IMR-90 (cell line): ENCODE measurements around the gene PFN2. TPM values are rescaled to one million over a fixed set of nuclear protein-coding genes. Genes with fewer than 3 reads are reported as not detected.
A peak's percentile ranks its signal among the peaks of the same experiment; 100 is the strongest.

Experiments
- ATAC-seq: fragments of 200-7000 bp; cut with Tn5 transposase; 2 replicates; pipeline ENCODE4 v1.9.1; 2020; ENCODE audit warnings: low read depth, mild to moderate bottlenecking, moderate library complexity
- BruUV-seq: library from RNA; stranded (reverse); fragments of 400-500 nt; replicated peaks from 2 replicates; lab custom pipeline; 2021; lab: Mats Ljungman, UMichigan
- CTCF ChIA-PET: fragments of 300-600 bp; formaldehyde crosslinking; extraction: SDS; loops from one replicate; lab custom pipeline; 2021; ENCODE audit warnings: antibody characterized with exemption; lab: Yijun Ruan, JAX
- POLR2A ChIA-PET: fragments of 300-600 bp; sonication (Branson Sonifier 250); formaldehyde crosslinking; loops from one replicate; lab custom pipeline; 2022; ENCODE audit warnings: antibody characterized with exemption; ENCODE audit not compliant: unreplicated experiment; lab: Charles Lee
- DNase-seq: peaks from one replicate; pipeline ENCODE4 v3.0.0; 2013
- H2AFZ ChIP-seq: replicated peaks from 2 replicates; pipeline ENCODE3; 2013; ENCODE audit warnings: low read length, mild to moderate bottlenecking; ENCODE audit not compliant: poor library complexity
- H2AK5ac ChIP-seq: 2 replicates; pipeline ENCODE4 v1.6.1; 2013; ENCODE audit warnings: low read depth, low read length, inconsistent platforms
- H2AK9ac ChIP-seq: replicated peaks from 2 replicates; pipeline ENCODE3; 2013; ENCODE audit warnings: mild to moderate bottlenecking, low read depth, low read length, moderate library complexity; ENCODE audit not compliant: poor library complexity
- H2BK120ac ChIP-seq: 2 replicates; pipeline ENCODE4 v1.6.1; 2013; ENCODE audit warnings: low read depth, low read length, inconsistent platforms
- H2BK15ac ChIP-seq: 3 replicates; pipeline ENCODE4 v1.6.1; 2013; ENCODE audit warnings: low read depth, low read length, inconsistent platforms
- H2BK20ac ChIP-seq: 2 replicates; pipeline ENCODE4 v1.6.1; 2013; ENCODE audit warnings: low read depth, mild to moderate bottlenecking, inconsistent platforms, low read length, moderate library complexity
- H2BK5ac ChIP-seq: 2 replicates; pipeline ENCODE4 v1.6.1; 2013; ENCODE audit warnings: mild to moderate bottlenecking, low read depth, low read length, inconsistent platforms; ENCODE audit not compliant: poor library complexity, severe bottlenecking
- H3K14ac ChIP-seq: replicated peaks from 2 replicates; pipeline ENCODE4 v1.6.1; 2013; ENCODE audit warnings: low read depth, low read length, inconsistent platforms
- H3K18ac ChIP-seq: 2 replicates; pipeline ENCODE4 v1.6.1; 2013; ENCODE audit warnings: low read depth, low read length, control low read depth
- H3K23ac ChIP-seq: 2 replicates; pipeline ENCODE4 v1.6.1; 2013; ENCODE audit warnings: low read depth, low read length, inconsistent platforms
- H3K27ac ChIP-seq: 2 replicates; pipeline ENCODE4 v1.5.1; 2013; ENCODE audit warnings: mild to moderate bottlenecking, control low read depth, low read length; ENCODE audit not compliant: insufficient read depth
- H3K27me3 ChIP-seq: 2 replicates; pipeline ENCODE4 v1.6.1; 2013; ENCODE audit warnings: low read length; ENCODE audit not compliant: control insufficient read depth, insufficient read depth
- H3K36me3 ChIP-seq: 2 replicates; pipeline ENCODE4 v1.6.1; 2013; ENCODE audit warnings: low read length, mixed read lengths; ENCODE audit not compliant: control insufficient read depth, insufficient read depth
- H3K4ac ChIP-seq: 2 replicates; pipeline ENCODE4 v1.6.1; 2013; ENCODE audit warnings: low read depth, low read length, inconsistent platforms
- H3K4me1 ChIP-seq: 2 replicates; pipeline ENCODE4 v1.6.1; 2013; ENCODE audit warnings: low read length, mixed read lengths; ENCODE audit not compliant: control insufficient read depth, insufficient read depth
- H3K4me2 ChIP-seq: 2 replicates; pipeline ENCODE4 v1.6.1; 2013; ENCODE audit warnings: low read depth, mild to moderate bottlenecking, control low read depth, low read length, moderate library complexity
- H3K4me3 ChIP-seq: 2 replicates; pipeline ENCODE4 v1.5.1; 2013; ENCODE audit warnings: low read depth, mild to moderate bottlenecking, control low read depth, low read length, moderate library complexity; ENCODE audit not compliant: insufficient read depth
- H3K56ac ChIP-seq: 2 replicates; pipeline ENCODE4 v1.6.1; 2013; ENCODE audit warnings: low read length, inconsistent platforms; ENCODE audit not compliant: insufficient read depth; ENCODE audit errors: extremely low read depth
- H3K79me1 ChIP-seq, 2 experiments: 2 replicates each; pipeline ENCODE4 v1.6.1; 2013; ENCODE audit warnings: low read length in 2 of 2, inconsistent platforms in 1 of 2, low read depth in 1 of 2
- H3K9ac ChIP-seq: 2 replicates; pipeline ENCODE4 v1.6.1; 2013; ENCODE audit warnings: low read depth, low read length, control low read depth
- H3K9me1 ChIP-seq: 2 replicates; pipeline ENCODE4 v1.6.1; 2013; ENCODE audit warnings: low read length, inconsistent platforms; ENCODE audit not compliant: insufficient read depth
- H3K9me3 ChIP-seq: 2 replicates; pipeline ENCODE4 v1.6.1; 2013; ENCODE audit warnings: low read length; ENCODE audit not compliant: control insufficient read depth, insufficient read depth
- H4K20me1 ChIP-seq: 2 replicates; pipeline ENCODE4 v1.6.1; 2013; ENCODE audit warnings: low read length, inconsistent platforms; ENCODE audit not compliant: insufficient read depth
- H4K5ac ChIP-seq: 2 replicates; pipeline ENCODE4 v1.6.1; 2013; ENCODE audit warnings: mild to moderate bottlenecking, low read depth, low read length, control low read depth
- H4K8ac ChIP-seq, 2 experiments: 2 replicates each; pipeline ENCODE4 v1.6.1; 2013; ENCODE audit warnings: low read depth in 2 of 2, low read length in 2 of 2, control low read depth in 1 of 2, inconsistent platforms in 1 of 2
- H4K91ac ChIP-seq: 2 replicates; pipeline ENCODE4 v1.6.1; 2013; ENCODE audit warnings: low read depth, low read length, inconsistent platforms; ENCODE audit not compliant: insufficient read depth
- CEBPB ChIP-seq: IDR thresholded peaks from 2 replicates; pipeline ENCODE4 v1.6.1; 2012; ENCODE audit warnings: low read depth, low read length, improper control_type of control experiment
- MAFK ChIP-seq: IDR thresholded peaks from 2 replicates; pipeline ENCODE4 v1.6.1; 2012; ENCODE audit warnings: low read depth, low read length, improper control_type of control experiment
- MXI1 ChIP-seq: IDR thresholded peaks from 2 replicates; pipeline ENCODE4 v1.6.1; 2012; ENCODE audit warnings: low read depth, mild to moderate bottlenecking, low read length, moderate library complexity, borderline replicate concordance
- RAD21 ChIP-seq: IDR thresholded peaks from 2 replicates; pipeline ENCODE4 v1.6.1; 2012; ENCODE audit warnings: low read length, improper control_type of control experiment
- SMC3 ChIP-seq: fragments of 150-350 bp; IDR thresholded peaks from 2 replicates; pipeline ENCODE4 v1.6.1; 2016; ENCODE audit warnings: low read depth, mild to moderate bottlenecking, antibody characterized with exemption, low read length, moderate library complexity
- WGBS, 2 experiments: methylation state at CpG; one replicate each; pipeline versions ENCODE4 v1.1.5 to v1.1.7; 2013; ENCODE audit warnings: missing lambda C conversion rate in 2 of 2; ENCODE audit not compliant: insufficient read length in 1 of 2; ENCODE audit errors: extremely low coverage in 2 of 2; 5-methylcytosine and 5-hydroxymethylcytosine counted together
- dilution Hi-C: fragments of 300-500 bp; cut with HindIII; formaldehyde crosslinking; loops from one replicate; pipeline ENCODE4 v1.14.3; 2018; ENCODE audit warnings: low sequenced_read_pairs; ENCODE audit not compliant: unreplicated experiment
- in situ Hi-C: fragments of 300-500 bp; cut with MboI; formaldehyde crosslinking; loops from 3 replicates; pipeline ENCODE4 v1.14.3; 2019; ENCODE audit warnings: low sequenced_read_pairs, inconsistent platforms, mixed read lengths
- intact Hi-C: fragments of 100-400 bp; cut with micrococcal nuclease; formaldehyde crosslinking; loops from 2 replicates; pipeline ENCODE4 v1.10.0; 2022
- polyA plus RNA-seq, 3 experiments: library from polyadenylated mRNA; depleted of rRNA; stranded (reverse); fragments of >200 nt; gene quantifications; 2 replicates each; pipeline ENCODE4 v1.2.3, GENCODE V29; 2012; ENCODE audit warnings: low replicate concordance in 1 of 3
- total RNA-seq: library from RNA; depleted of rRNA; stranded (reverse); fragments of >200 nt; gene quantifications from 2 replicates; pipeline ENCODE4 v1.2.3, GENCODE V29; 2012

The PFN2 gene
- total and polyA plus RNA-seq, 2 of the 4 experiments (the other 2 are of a cell fraction): 256 to 444 TPM

DNA sequence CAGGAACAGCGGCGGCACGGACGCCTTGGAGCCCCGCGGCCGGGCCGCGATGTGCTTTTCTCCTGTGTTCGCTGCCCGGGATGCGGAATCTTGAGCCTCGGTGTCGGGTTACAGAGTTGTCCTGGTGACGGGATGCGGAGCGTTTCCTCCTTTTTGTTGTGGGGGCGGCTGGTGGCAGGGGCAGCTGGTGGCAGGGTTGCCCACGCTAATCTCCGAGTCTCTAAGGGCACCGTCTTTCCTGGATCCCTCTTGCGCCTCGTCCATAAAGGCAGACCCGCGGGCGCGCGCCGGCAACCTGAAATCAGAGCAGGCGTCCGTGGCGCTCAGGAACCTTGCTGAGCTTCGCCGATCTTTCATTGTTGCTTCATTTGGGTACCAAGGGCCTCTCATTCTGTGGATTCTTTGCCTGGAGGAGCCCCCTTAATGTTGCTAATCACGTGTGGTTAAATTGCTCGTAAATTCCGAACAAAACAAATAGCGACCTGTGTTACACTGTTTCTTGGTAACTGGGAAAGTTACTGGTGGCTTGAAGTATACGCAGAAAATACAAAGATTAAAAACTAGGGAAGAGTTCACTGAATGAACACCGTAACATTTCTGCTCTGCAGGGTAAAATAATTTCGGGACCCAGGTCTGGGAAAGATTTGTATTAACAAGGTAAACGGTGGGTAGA lies 844 bp upstream of the PFN2 start:
- DNase-seq (peak; percentile 64), ATAC-seq (peak; percentile 12)
- intact Hi-C loops (loop anchor here (2.0 kb wide), 1 partner anchor 107 kb away; no protein-coding TSS in a partner anchor), in situ Hi-C loops (no loop called here), dilution Hi-C loops (no loop called here)
- Histone ChIP-seq H4K91ac (peak overlapping the region; percentile 63), H3K9me3 (no peaks in the 10 kb centered on the region), H2AK5ac (no peak overlapping the region), H3K18ac (peak overlapping the region; percentile 64; the same call in 1 of the 2 replicates), H2BK15ac (peak overlapping the region; percentile 47; the same call in 1 of the 3 replicates), H2AK9ac (peak overlapping the region; percentile 74), H3K56ac (peak overlapping the region; percentile 92), H3K9ac (peak overlapping the region; percentile 82), H3K36me3 (peaks cover 3% of the 10 kb centered on the region; the same call in 1 of the 2 replicates), H4K8ac (peak overlapping the region; percentile 32 to 80), H2BK5ac (peak overlapping the region; percentile 96), H3K79me1 (peaks cover 4 to 17% of the 10 kb centered on the region in 2 experiments; a peak in 2 of 4 replicates), H3K4me3 (peak overlapping the region; percentile 95), H3K4me2 (peak overlapping the region; percentile 97), H3K14ac (peak overlapping the region; percentile 97), H3K9me1 (no peaks in the 10 kb centered on the region), H3K27ac (peak overlapping the region; percentile 86), H3K4me1 (peaks cover 3% of the 10 kb centered on the region; the same call in 1 of the 2 replicates), H3K23ac (peak overlapping the region; percentile 94), H3K27me3 (no peaks in the 10 kb centered on the region), H2BK120ac (peak overlapping the region; percentile 42; the same call in 1 of the 2 replicates), H2BK20ac (peak overlapping the region; percentile 35; the same call in 1 of the 2 replicates), H3K4ac (peak overlapping the region; percentile 87), H4K5ac (peak overlapping the region; percentile 6; the same call in 1 of the 2 replicates), H4K20me1 (peaks cover 9% of the 10 kb centered on the region; the same call in 1 of the 2 replicates), H2AFZ (peak overlapping the region; percentile 97)
- TF ChIP-seq RAD21 (0 out of 2 replicates have a peak, but pooled peaks have one; percentile 0), CEBPB (0 out of 2 replicates have a peak, but pooled peaks have one; percentile 21), MAFK (no peak), MXI1 (no peak), SMC3 (0 out of 2 replicates have a peak, but pooled peaks have one; percentile 8)
- ChIA-PET CTCF (interaction anchor here (1.2 kb wide), 2 partner anchors 130 to 212 kb away, joined by 3 to 6 read pairs; no protein-coding TSS in a partner anchor), POLR2A (interaction anchor here (0.6 to 2.5 kb wide), 2 partner anchors 213 to 307 kb away, joined by 12 to 17 read pairs; no protein-coding TSS in a partner anchor)
- 3% methylated on average over 35 of the region's 42 CpGs; no CpG with 5 or more reads in 1 of the 2 experiments for WGBS, 2 experiments
- BruUV-seq: no TSS peak
